ENCODE results near the gene FBXL16.

The FBXL16 gene

DNA sequence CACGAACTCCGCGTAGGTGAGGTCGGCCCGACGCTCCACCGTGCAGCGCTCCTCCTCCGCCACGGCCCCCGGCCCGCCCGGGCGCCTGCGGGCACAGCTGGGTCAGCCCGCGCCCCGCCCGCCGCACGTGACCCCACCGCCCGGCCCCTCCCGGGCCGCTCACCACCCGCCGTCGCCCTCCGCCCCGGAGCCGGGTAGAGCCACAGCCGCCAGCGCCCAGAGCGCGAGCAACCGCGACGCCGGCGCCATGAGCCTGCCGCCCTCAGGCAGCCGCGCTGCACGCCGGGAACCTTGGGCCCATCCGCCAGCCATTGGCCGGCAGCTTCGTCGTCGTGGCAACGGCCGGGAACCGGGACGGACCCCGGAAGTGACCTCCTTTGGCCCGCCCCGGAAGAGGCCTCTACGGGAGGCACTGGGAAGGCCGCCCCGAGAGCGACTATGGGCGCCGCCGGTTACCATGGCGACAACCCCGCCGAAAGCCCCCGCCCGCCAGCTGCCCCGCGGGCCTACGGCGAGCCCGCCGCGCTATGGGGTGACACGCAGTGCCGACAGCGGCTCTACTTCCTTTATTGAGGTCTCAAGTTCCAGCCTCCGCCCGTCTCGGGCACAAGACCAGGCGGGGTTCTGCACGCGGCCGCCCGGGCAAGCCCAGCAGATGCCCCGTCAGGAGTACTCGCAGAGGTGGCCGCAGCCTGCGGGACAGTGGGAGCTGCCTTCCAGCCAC is 21.4 kb downstream of the FBXL16 start, which contains the start of gene JMJD8:
Gene JMJD8 (minus strand): TSS at position 264 of the 724 bp plus-strand sequence. CDS start 15 bp downstream, at position 249.
- POLR2A ChIA-PET (ENCODE audit: low non-redundant PET) = interaction anchor here (0.6 to 1.2 kb wide), 3 partner anchors 11 to 612 kb away, joined by 3 to 5 read pairs (median 5); no protein-coding TSS in a partner anchor
- DNase-seq (ENCODE audit: low spot score) = peak; percentile 85
- TF ChIP-seq, protein P1, sequence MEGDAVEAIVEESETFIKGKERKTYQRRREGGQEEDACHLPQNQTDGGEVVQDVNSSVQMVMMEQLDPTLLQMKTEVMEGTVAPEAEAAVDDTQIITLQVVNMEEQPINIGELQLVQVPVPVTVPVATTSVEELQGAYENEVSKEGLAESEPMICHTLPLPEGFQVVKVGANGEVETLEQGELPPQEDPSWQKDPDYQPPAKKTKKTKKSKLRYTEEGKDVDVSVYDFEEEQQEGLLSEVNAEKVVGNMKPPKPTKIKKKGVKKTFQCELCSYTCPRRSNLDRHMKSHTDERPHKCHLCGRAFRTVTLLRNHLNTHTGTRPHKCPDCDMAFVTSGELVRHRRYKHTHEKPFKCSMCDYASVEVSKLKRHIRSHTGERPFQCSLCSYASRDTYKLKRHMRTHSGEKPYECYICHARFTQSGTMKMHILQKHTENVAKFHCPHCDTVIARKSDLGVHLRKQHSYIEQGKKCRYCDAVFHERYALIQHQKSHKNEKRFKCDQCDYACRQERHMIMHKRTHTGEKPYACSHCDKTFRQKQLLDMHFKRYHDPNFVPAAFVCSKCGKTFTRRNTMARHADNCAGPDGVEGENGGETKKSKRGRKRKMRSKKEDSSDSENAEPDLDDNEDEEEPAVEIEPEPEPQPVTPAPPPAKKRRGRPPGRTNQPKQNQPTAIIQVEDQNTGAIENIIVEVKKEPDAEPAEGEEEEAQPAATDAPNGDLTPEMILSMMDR (conservative IDR thresholded peaks at IDR 0.05; ENCODE audit: low read depth) = no peak
- CTCF ChIA-PET = interaction anchor here (0.6 to 1.6 kb wide), 3 partner anchors 31 to 92 kb away, joined by 3 to 5 read pairs (median 3); partner anchors contain the start of gene METRN
- H3K27ac ChIP-seq = peak within 1 kb of the TSS; percentile 94

DNA sequence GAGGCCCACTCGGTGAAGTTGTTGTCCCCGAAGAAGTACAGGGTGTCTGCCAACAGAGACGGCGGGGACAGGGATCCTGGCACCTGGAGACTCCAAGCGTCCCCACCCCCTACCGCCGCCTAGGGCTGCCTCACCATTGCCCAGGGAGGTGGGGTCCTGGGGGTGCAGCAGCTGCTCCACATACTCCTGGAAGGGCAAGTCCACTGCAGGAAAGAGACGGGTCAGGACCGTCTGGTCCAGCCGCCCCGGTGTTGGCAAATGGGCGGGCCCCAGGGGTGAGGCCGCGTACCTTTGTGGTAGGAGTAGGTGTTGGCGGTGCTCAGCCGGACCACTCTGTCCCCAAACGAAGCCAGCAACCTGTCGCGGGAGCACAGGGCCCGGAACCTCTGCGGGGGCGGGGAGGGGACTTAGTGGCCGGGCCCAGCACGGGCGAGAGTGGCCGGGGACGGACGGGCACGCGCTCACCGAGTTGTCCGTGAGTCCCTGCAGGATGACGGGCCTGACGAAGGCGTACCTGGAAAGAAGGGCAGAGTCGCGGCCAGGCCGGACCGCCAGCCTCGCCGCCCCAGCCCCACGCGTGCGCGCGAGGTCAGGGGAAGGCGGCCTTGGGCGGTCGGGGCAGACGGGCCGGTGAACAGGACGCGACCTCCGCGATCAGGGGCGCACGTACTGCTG is 22.1 kb downstream of the FBXL16 start:
- DNase-seq (ENCODE audit: low spot score) = no peak
- H3K27ac ChIP-seq = peak overlapping the region; percentile 94
- ChIA-PET CTCF (interaction anchor here (0.6 to 1.6 kb wide), 4 partner anchors 16 to 91 kb away, joined by 3 to 5 read pairs (median 4); partner anchors contain the start of genes METRN and RHOT2), POLR2A (ENCODE audit: low non-redundant PET) (interaction anchor here (0.6 to 1.2 kb wide), 3 partner anchors 11 to 612 kb away, joined by 3 to 5 read pairs (median 5); no protein-coding TSS in a partner anchor)
- TF ChIP-seq, protein P1 (conservative IDR thresholded peaks at IDR 0.05; ENCODE audit: low read depth) = no peak

DNA sequence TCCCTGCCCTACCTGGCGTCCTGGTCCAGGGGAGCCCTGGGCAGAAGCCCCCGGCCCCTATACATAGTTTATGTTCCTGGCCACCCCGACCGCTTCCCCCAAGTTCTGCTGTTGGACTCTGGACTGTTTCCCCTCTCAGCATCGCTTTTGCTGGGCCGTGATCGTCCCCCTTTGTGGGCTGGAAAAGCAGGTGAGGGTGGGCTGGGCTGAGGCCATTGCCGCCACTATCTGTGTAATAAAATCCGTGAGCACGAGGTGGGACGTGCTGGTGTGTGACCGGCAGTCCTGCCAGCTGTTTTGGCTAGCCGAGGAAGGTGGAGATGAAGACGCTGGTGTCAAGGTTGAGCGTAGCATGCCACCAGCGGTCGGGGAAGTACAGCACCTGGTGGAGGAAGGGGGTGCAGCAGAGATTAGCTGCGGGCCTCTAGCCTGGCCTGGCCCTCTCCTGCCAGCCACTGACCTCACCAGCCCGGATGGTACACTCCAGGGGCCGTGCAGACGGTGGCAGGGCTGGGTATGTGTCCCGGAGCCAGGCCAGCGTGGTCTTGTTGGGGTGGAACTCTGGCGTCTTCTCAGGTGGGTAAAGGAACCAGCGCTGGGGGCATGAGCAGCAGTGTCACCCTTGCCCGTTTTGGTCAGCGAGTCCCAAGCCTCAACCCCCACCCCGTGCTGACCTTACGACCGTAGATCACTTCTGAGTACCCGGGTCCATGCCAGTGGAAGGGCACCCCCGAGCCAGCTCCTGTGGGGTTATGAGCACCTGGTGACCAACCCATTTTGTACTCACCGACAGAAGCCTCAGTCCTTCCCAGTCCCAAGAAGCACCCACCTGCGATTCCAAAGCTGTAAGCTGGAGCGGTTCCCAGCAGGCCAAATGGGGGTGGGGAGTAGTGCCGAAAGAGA is 22.9 kb downstream of the FBXL16 start:
- ChIA-PET CTCF (interaction anchor here (1.0 kb wide), 1 partner anchor 15 kb away, joined by 4 read pairs; the partner anchor contains the start of gene RHOT2), POLR2A (ENCODE audit: low non-redundant PET) (no interaction called here)
- TF ChIP-seq, protein P1 (conservative IDR thresholded peaks at IDR 0.05; ENCODE audit: low read depth) = no peak
- H3K27ac ChIP-seq = peak overlapping the region; percentile 94
- no peak for DNase-seq (ENCODE audit: low spot score)

GRCh38 chr16:681746-682427 is 23.7 kb downstream of the FBXL16 start:
- no peak for DNase-seq (ENCODE audit: low spot score)
- TF ChIP-seq, protein P1 (conservative IDR thresholded peaks at IDR 0.05; ENCODE audit: low read depth) = no peak
- ChIA-PET CTCF (interaction anchor here (1.0 to 1.2 kb wide), 2 partner anchors 14 to 19 kb away, joined by 3 to 4 read pairs; partner anchors contain the start of gene RHOT2), POLR2A (ENCODE audit: low non-redundant PET) (no interaction called here)
- peak overlapping the region; percentile 94 for H3K27ac ChIP-seq

GRCh38 chr16:680967-681745 is 24.4 kb downstream of the FBXL16 start:
- no peak for DNase-seq (ENCODE audit: low spot score)
- ChIA-PET CTCF (interaction anchor here (1.1 to 1.2 kb wide), 2 partner anchors 19 to 20 kb away, joined by 3 to 4 read pairs; no protein-coding TSS in a partner anchor), POLR2A (ENCODE audit: low non-redundant PET) (no interaction called here)
- TF ChIP-seq, protein P1 (conservative IDR thresholded peaks at IDR 0.05; ENCODE audit: low read depth) = no peak
- peak overlapping the region; percentile 94 for H3K27ac ChIP-seq
